ENCODE data around the gene GBA3. TPM values are rescaled to one million over a fixed set of nuclear protein-coding genes. Genes with fewer than 3 reads are reported as not detected.

The GBA3 gene
- not detected in 3 replicates for total RNA-seq
- long read RNA-seq, partial matches to known transcripts: 0 of 17 reads
- long read RNA-seq, other reads (novel, unspliced or antisense): 17 of 17 reads

DNA sequence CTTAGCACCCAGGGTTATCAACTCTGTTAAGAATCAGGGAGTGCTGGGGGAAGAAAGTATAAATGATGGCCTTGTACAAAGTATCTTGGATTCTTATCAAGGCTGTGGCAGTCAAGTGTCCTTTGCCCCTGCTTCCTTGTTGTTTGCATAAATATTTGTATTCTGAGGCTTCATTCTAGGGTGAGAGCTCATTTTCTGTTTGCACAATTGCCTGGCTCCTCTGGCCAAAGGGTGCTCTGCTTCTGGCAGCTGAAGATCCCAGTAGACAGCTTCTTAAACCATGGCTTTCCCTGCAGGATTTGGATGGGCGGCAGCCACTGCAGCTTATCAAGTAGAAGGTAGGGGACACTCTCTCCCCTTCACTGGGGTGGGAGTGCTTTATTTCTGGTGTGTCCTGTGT is at the start of gene GBA3:
GBA3 (plus strand) TSS at position 202 of the 400 bp plus-strand sequence.
- Mint-ChIP-seq H3K9me3 (ENCODE audit: low read depth) (no peaks in the 10 kb centered on the region), H3K36me3 (ENCODE audit: low read depth) (no peaks in the 10 kb centered on the region), H3K27ac (ENCODE audit: unreplicated experiment) (no peak within 1 kb of the TSS), H3K27me3 (ENCODE audit: low read depth) (peaks cover 40% of the 10 kb centered on the region), H3K4me3 (ENCODE audit: unreplicated experiment) (no peak within 1 kb of the TSS), H3K4me1 (ENCODE audit: low read depth) (peaks cover 4% of the 10 kb centered on the region)
- no peak for DNase-seq (ENCODE audit: low spot score)
- TF ChIP-seq, protein P1, sequence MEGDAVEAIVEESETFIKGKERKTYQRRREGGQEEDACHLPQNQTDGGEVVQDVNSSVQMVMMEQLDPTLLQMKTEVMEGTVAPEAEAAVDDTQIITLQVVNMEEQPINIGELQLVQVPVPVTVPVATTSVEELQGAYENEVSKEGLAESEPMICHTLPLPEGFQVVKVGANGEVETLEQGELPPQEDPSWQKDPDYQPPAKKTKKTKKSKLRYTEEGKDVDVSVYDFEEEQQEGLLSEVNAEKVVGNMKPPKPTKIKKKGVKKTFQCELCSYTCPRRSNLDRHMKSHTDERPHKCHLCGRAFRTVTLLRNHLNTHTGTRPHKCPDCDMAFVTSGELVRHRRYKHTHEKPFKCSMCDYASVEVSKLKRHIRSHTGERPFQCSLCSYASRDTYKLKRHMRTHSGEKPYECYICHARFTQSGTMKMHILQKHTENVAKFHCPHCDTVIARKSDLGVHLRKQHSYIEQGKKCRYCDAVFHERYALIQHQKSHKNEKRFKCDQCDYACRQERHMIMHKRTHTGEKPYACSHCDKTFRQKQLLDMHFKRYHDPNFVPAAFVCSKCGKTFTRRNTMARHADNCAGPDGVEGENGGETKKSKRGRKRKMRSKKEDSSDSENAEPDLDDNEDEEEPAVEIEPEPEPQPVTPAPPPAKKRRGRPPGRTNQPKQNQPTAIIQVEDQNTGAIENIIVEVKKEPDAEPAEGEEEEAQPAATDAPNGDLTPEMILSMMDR (IDR thresholded peaks at IDR 0.05): no peak

DNA sequence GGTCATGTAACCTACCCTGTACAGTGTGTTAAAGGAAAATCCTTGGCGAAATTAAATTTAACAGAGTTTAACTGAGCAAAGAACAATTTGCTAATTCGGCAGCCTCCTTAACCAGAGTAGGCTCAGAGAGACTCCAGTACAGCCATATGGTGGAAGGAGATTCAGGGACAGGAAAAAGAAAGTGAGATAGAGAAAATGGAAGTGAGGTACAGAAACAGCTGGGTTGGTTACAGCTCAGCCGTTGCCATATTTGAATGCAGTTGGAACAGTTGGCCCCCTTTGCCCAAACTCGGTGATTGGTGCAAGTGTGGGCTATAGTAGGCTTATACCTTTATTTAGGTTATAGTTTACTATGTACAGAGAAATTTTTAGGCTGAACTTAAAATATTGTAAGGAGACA is 48.8 kb upstream of the GBA3 start:
- H3K4me1 Mint-ChIP-seq (ENCODE audit: low read depth): no peaks in the 10 kb centered on the region
- TF ChIP-seq, protein P1 (IDR thresholded peaks at IDR 0.05): no peak
- DNase-seq (ENCODE audit: low spot score): no peak
- peaks cover 20% of the 10 kb centered on the region for H3K9me3 Mint-ChIP-seq (ENCODE audit: low read depth)
- H3K36me3 Mint-ChIP-seq (ENCODE audit: low read depth): peaks cover 5% of the 10 kb centered on the region
- H3K27ac Mint-ChIP-seq (ENCODE audit: unreplicated experiment): no peak overlapping the region
- H3K4me3 Mint-ChIP-seq (ENCODE audit: unreplicated experiment): no peak overlapping the region
- H3K27me3 Mint-ChIP-seq (ENCODE audit: low read depth): peaks cover 7% of the 10 kb centered on the region

DNA sequence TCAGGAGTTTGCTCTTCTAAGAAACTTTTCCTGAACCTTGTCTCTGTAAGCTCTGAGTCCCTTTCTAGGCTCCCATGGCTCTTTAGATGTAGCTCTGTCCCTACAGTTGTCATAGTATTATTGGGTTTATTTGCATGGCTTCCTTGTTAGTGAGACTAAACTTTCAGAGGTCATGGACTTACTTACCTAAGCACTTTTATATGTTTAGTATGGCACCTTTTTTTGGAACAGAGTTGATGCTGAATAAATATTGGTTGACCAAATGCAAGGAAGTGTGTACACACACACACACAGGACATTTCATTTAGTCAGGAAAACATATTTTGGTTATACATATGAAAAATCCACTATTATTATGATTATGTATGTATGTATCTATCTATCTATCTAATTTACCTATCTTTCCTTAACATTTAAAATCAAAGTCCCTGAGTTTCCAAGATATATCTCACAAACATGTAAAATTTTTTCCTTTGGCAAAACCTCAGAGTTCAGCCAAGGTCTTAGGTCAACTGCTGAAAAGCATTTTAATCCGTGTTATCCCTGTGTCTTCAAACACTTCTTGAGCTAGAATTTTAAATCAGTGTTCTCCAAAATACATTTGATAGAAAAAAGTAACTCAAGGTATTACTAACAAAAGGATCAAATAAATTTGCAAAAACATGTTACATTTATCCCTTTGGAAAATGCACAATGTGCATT is 47.1 kb upstream of the GBA3 start:
- TF ChIP-seq, protein P1 (IDR thresholded peaks at IDR 0.05): no peak
- H3K27me3 Mint-ChIP-seq (ENCODE audit: low read depth): peaks cover 7% of the 10 kb centered on the region
- peaks cover 11% of the 10 kb centered on the region for H3K9me3 Mint-ChIP-seq (ENCODE audit: low read depth)

DNA sequence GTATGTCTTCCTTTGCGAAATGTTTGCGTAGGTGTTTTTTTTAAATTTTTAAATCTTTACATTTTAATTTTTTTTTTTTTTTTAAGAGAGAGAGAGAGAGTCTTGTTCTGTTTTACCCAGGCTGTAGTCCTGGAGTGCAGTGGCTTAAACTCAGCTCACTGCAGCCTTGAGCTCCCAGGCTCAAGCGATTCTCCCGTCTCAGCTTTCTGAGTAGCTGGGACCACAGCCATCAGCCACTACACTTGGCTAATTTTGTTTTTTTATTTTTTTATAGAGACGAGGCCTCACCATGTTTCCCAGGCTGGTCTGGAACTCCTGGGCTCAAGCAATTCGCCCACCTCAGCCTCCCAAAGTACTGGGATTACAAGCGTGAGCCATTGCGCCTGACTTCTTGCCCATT is 43.7 kb upstream of the GBA3 start:
- no peaks in the 10 kb centered on the region for H3K4me1 Mint-ChIP-seq (ENCODE audit: low read depth)
- TF ChIP-seq, protein P1 (IDR thresholded peaks at IDR 0.05): no peak
- DNase-seq (ENCODE audit: low spot score): no peak
- no peaks in the 10 kb centered on the region for H3K9me3 Mint-ChIP-seq (ENCODE audit: low read depth)
- no peak overlapping the region for H3K4me3 Mint-ChIP-seq (ENCODE audit: unreplicated experiment)
- H3K27ac Mint-ChIP-seq (ENCODE audit: unreplicated experiment): no peak overlapping the region
- peaks cover 3% of the 10 kb centered on the region for H3K27me3 Mint-ChIP-seq (ENCODE audit: low read depth)
- no peaks in the 10 kb centered on the region for H3K36me3 Mint-ChIP-seq (ENCODE audit: low read depth)

More for the DNA sequence above, 47.1 kb upstream of the GBA3 start:
- H3K36me3 Mint-ChIP-seq (ENCODE audit: low read depth): peaks cover 3% of the 10 kb centered on the region
- H3K4me3 Mint-ChIP-seq (ENCODE audit: unreplicated experiment): no peak overlapping the region
- DNase-seq (ENCODE audit: low spot score): no peak
- no peaks in the 10 kb centered on the region for H3K4me1 Mint-ChIP-seq (ENCODE audit: low read depth)
- H3K27ac Mint-ChIP-seq (ENCODE audit: unreplicated experiment): no peak overlapping the region

DNA sequence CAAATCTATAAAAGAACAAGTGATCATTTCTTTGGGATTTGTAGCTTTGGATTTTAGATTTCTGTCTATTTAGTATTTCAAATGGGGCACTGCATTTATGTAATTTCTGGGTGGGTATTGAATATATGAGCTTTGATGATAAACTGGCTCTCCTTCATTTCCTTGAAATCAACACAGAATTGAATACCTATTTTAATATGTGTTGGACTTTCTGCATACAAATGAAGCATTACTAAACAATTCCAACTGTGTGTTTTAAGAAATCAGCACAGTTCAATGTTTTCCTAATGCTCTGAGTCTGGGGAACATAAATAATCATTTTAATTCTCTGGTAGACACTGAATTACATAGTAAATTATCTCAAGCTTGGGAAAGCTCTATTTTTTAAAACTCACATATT is 42.0 kb upstream of the GBA3 start:
- H3K9me3 Mint-ChIP-seq (ENCODE audit: low read depth): no peaks in the 10 kb centered on the region
- TF ChIP-seq, protein P1 (IDR thresholded peaks at IDR 0.05): no peak
- peaks cover 3% of the 10 kb centered on the region for H3K27me3 Mint-ChIP-seq (ENCODE audit: low read depth)
- no peak overlapping the region for H3K4me3 Mint-ChIP-seq (ENCODE audit: unreplicated experiment)
- no peak overlapping the region for H3K27ac Mint-ChIP-seq (ENCODE audit: unreplicated experiment)
- no peaks in the 10 kb centered on the region for H3K36me3 Mint-ChIP-seq (ENCODE audit: low read depth)
- H3K4me1 Mint-ChIP-seq (ENCODE audit: low read depth): no peaks in the 10 kb centered on the region
- no peak for DNase-seq (ENCODE audit: low spot score)
